Kidney (tissue), 14 donors: ENCODE results near the gene KDM3B. TPM values are rescaled to one million over a fixed set of nuclear protein-coding genes. Genes with fewer than 3 reads are reported as not detected.

Experiments
- DNase-seq, 5 donors: peaks; one replicate each; pipeline ENCODE4 v3.0.0-alpha.2; 2013 to 2020
- FAIRE-seq: peaks from 2 replicates; lab custom pipeline; 2012; peaks lifted over from hg19 to GRCh38; lab: Jason Lieb, UNC
- H3K27ac ChIP-seq, 2 donors: one replicate each; pipeline ENCODE4 v1.7.0; 2013; ENCODE audit warnings: low read depth in 2 of 2, low read length in 2 of 2, inconsistent platforms in 1 of 2
- H3K27me3 ChIP-seq: one replicate; pipeline ENCODE4 v1.7.1; 2013; ENCODE audit warnings: low read length, inconsistent platforms; ENCODE audit not compliant: control insufficient read depth, insufficient read depth
- H3K36me3 ChIP-seq, 3 donors: one replicate each; pipeline versions ENCODE4 v1.7.0 to v1.7.1; 2013; ENCODE audit warnings: low read length in 3 of 3, control low read depth in 1 of 3, inconsistent platforms in 1 of 3; ENCODE audit not compliant: insufficient read depth in 3 of 3, control insufficient read depth in 2 of 3
- H3K4me1 ChIP-seq, 3 donors: one replicate each; pipeline versions ENCODE4 v1.7.0 to v1.7.1; 2013; ENCODE audit warnings: low read length in 3 of 3, inconsistent platforms in 1 of 3, low read depth in 1 of 3; ENCODE audit not compliant: control insufficient read depth in 2 of 3, insufficient read depth in 2 of 3
- H3K4me3 ChIP-seq, 3 donors: one replicate each; pipeline versions ENCODE4 v1.7.0 to v1.8.1; 2013; ENCODE audit warnings: low read length in 3 of 3, control low read depth in 1 of 3, inconsistent platforms in 1 of 3
- H3K9ac ChIP-seq, 3 donors: one replicate each; pipeline versions ENCODE4 v1.7.0 to v1.7.1; 2013; ENCODE audit warnings: low read length in 3 of 3, control low read depth in 1 of 3, inconsistent platforms in 1 of 3
- H3K9me3 ChIP-seq, 3 donors: one replicate each; pipeline versions ENCODE4 v1.7.0 to v1.7.1; 2013; ENCODE audit warnings: low read length in 3 of 3, control low read depth in 1 of 3, inconsistent platforms in 1 of 3; ENCODE audit not compliant: control insufficient read depth in 2 of 3, insufficient read depth in 1 of 3
- CTCF ChIP-seq: IDR thresholded peaks from 3 replicates; pipeline ENCODE4 v1.5.1; 2012; ENCODE audit warnings: mild to moderate bottlenecking, moderate library complexity, borderline replicate concordance; ENCODE audit not compliant: insufficient read depth; ENCODE audit errors: extremely low read depth
- intact Hi-C: fragments of 100-400 bp; cut with DNase I; formaldehyde crosslinking; loops from one replicate; pipeline ENCODE4 v1.11.1; 2022
- polyA plus RNA-seq: library from polyadenylated mRNA; stranded (reverse); fragments of 350-450 nt; fragmentation: Illumina TruSeq; extraction: RNeasy Lipid Tissue Mini Kit (QIAGEN cat#74804); gene quantifications from one replicate; pipeline ENCODE4 v1.2.3, GENCODE V29; 2014; ENCODE audit warnings: low read depth, low replicate concordance; ENCODE audit not compliant: insufficient read depth
- total RNA-seq: library from RNA; stranded (reverse); fragmentation: NEBNext Ultra II Directional; extraction: Animal tissue kit (Norgen Biotek cat#: 25700); gene quantifications from one replicate; pipeline ENCODE4 v1.2.1, GENCODE V29; 2021
- donor health status: control.
- donor health status: control.
- donor health status: control.
- donor health status: control.
- donor health status: control.
- donor health status: DM: yes; HTN: yes; CAD: no.
- donor health status: Normal renal cell carcinoma (clear cell type).

Gene KDM3B
- total and polyA plus RNA-seq, 2 donors from 2014 or later, result 18.5 to 69.6 TPM

DNA sequence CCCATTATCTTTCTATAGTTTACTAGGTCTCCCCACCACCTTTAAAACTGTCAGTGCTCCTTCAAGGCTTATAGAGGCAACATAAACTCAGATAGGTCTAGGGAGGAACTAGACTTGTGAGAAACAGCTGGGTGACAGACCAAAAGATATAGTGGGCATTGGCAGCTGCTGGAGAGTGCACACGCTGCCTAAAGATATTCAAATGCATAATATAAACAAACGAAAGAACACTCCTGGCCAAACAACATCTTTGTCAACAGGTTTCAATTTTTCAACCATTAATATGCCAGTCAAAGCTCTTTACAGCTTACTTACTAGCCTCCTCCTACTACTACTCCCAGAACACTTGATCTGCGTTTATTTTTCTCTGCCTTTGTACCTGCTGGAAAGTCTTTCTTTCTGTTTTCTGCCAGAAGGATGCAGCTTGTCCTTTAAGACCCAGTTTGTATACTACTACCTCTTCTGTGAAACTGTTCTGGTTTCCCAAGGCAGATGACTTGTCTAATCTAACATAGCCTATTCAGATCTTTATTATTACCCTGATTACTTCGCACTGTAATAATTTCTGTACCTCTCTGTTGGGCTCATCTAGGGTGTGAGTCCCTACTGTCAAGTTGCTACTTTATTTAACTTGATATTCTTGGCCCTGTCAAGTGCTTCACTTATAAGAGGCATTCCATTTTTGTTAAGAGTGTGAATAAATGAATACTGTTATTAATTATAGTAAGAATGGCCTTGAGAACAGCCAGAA is 14.3 kb downstream of the KDM3B start:
- Histone ChIP-seq H3K4me3 (no peak overlapping the region), H3K27ac (no peak overlapping the region), H3K9ac (no peak overlapping the region), H3K4me1 (peaks cover 0 to 6% (median 0%) of the 10 kb centered on the region in 3 donors), H3K36me3 (no peaks in the 10 kb centered on the region), H3K27me3 (no peaks in the 10 kb centered on the region), H3K9me3 (no peaks in the 10 kb centered on the region)
- intact Hi-C loops, result no loop called here
- FAIRE-seq (no peak), DNase-seq (no peak)
- no peak for TF ChIP-seq CTCF

DNA sequence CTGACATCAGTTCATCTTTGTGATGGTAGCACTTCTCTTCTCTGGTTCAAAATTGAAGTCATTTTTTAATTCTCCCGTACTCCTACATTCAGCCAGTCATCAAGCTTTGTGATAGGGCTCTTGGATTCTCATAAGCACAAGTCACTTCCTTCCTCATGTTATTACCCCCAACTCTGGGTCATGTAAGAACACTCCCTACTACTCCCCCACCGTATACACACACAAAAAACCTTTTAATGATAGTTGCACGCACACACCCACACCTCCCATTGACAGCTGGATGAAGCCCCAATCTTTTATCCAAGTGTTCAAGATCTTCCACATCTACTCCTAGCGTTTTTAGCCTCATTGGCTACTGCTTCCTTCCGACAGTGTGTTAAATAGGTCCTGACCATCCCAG is 16.8 kb downstream of the KDM3B start:
- H3K9ac ChIP-seq, result no peak overlapping the region
- intact Hi-C loops, result no loop called here
- H3K27ac ChIP-seq, result no peak overlapping the region
- H3K4me1 ChIP-seq, result peaks cover 0 to 6% (median 0%) of the 10 kb centered on the region in 3 donors
- DNase-seq, result no peak
- H3K36me3 ChIP-seq, result peaks cover 0 to 3% (median 0%) of the 10 kb centered on the region in 3 donors
- H3K4me3 ChIP-seq, result no peak overlapping the region
- H3K9me3 ChIP-seq, result no peaks in the 10 kb centered on the region
- no peak for FAIRE-seq
- H3K27me3 ChIP-seq, result no peaks in the 10 kb centered on the region
- TF ChIP-seq CTCF, result no peak

- H3K27me3 ChIP-seq, result no peaks in the 10 kb centered on the region
- no peak overlapping the region for H3K4me3 ChIP-seq
- no peak for TF ChIP-seq CTCF
- H3K9ac ChIP-seq, result no peak overlapping the region
- FAIRE-seq, result no peak
- no peaks in the 10 kb centered on the region for H3K9me3 ChIP-seq
- H3K36me3 ChIP-seq, result peaks cover 0 to 3% (median 0%) of the 10 kb centered on the region in 3 donors
- H3K27ac ChIP-seq, result no peak overlapping the region
- peaks cover 0 to 6% (median 0%) of the 10 kb centered on the region in 3 donors for H3K4me1 ChIP-seq
- intact Hi-C loops, result no loop called here
- no peak for DNase-seq
These were observed 17.2 kb downstream of the KDM3B start for GRCh38 chr5:138369706-138370105.
